Measurements from ENCODE around the gene EIF4B.

EIF4B gene

DNA sequence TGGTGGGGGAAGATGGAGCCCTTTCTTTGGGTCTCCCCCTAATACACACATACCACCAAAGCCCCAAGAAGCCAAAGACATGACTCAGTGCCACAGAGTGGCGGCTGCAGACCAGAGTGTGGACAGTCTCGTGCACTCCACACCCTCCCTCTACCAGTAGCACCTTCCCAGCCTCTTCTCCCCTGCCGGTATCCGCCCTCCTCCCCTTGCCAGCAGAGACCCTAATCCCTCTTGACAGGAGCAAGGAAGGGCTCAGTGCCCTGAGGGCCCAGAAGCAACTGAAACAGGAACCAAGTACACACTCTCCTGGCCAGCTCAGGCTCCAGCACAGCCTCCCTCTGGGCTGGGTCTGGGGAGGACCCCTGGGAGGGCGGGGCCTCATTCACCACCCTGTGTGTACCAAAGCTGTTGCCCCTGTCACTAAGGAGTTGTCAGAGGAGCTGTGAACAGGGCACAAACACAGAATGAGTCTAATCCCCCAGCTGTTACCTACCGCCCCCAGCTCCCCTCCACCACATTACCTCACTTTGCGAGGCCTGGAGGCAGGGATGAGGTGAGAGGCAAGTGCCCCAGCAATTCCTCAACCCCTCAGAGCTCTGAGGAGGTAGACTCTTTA, 64.7 kb downstream of the EIF4B start:
- no peak for DNase-seq (ENCODE audit: low read depth)

DNA sequence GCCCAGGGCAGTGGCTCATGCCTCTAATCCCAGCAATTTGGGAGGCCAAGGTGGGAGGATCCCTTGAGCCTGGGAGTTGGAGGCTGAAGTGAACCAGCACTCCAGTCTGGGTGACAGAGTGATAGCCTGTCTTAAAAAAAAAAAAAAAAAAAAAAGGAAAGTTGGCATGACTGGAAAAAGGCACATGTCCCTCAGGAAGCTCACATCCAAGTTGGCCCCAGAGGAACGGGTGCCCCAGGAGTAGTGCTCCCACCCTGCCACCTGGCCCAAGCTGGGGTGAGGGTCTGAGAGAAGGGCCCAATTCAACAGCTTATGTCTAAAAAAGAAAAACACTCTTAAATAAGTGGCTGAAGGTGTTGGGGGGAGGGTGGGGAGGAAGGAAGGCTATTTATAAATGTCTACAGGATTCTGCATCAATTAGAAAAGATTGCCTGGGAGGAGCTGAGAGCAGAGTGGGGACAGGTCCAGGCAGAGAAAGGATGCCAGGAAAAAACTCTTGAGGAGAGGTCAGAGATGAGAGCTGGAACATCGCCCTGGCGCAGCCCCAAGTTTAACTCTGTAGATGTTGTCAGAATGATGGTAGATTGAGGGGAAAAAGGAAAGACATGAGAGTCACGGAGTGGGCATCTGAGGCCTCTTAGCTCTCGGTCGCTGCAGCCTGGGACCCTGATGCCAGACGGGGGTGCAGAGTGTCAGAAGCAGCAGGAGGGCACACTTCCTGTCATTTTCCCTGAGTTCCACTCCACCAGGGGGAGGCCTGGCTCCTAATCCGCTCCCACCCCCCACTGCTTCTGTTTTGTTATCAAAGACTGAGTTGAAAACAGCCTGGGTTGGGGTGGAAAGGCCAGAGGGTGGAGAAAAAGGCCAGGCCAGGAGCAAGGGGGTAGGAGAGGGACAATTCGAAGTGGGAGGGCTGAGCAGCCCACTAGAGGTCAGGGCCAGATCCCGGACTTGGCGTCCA, 65.6 kb downstream of the EIF4B start:
- DNase-seq (ENCODE audit: low read depth), result no peak

DNA sequence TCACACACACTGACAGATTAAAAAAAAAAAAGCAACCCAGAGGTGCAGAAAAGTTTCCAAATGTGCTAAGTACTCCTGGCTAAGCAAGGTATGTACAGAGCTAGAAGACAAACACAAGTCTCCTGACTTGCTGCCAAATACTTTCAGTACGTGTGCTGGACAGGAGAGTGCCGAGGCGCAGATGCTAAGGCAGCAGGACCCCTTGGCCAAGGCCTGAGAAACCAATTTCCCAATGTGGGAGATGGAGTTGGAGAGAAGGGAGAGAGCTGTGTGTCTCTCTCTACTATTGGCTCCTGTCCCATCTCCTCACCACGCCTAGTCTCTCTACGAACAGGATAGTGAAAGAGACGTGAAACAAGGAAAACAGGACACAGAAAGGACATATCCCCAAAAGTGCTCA, 67.6 kb downstream of the EIF4B start:
- DNase-seq (ENCODE audit: low read depth), result no peak

DNA sequence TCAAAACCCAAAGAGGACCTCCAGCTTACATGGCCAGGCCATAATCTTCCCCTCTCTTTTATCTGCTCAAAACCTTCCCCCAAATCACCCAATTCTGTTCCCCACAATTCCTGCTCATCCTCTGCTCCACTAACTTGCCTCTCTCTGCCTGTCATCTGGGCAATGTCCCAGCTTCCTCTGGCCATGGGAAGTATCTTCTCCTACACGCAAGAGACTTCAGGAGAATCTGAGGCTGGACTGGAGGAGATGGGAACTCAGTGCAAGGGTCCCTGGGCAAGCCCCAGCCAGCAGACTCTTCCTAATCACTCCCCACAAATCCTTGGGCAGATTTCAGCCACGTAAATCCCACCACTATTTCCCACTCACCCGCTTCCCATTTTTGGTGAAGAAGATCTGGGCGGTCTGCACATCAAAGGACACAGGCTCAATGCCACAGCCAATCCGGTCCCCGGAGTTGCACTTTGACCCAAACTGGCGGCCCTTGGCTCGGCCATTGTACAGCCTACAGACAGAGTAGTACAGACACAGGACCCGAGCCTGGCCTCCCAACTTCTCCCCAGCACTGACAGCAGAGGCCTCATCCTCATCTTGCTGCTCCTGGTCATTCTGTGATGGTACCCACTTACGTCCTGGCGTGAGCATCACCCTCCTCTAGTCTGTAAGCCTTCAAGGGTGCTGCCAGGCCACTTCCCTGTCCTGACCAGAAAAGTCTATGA, 68.2 kb downstream of the EIF4B start:
- no peak for DNase-seq (ENCODE audit: low read depth)

DNA sequence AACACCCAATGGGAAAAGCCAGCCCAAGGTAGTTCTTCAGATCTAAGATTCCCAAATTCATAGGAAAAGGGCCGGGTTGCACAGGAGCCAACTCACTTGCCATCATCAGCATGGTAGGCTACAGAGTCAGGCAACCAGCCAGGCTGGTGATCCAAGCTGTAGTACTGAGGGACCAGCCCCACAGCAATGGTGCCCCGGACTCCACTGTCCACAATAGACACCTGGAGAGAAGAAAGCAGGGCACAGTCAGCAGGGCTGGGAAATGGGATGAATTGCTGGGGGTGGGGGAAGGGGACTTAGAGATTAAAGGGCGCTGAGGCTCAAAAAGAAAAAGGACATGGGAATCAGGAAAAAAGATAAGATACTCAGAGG, 68.7 kb downstream of the EIF4B start:
- DNase-seq (ENCODE audit: low read depth), result no peak

DNA sequence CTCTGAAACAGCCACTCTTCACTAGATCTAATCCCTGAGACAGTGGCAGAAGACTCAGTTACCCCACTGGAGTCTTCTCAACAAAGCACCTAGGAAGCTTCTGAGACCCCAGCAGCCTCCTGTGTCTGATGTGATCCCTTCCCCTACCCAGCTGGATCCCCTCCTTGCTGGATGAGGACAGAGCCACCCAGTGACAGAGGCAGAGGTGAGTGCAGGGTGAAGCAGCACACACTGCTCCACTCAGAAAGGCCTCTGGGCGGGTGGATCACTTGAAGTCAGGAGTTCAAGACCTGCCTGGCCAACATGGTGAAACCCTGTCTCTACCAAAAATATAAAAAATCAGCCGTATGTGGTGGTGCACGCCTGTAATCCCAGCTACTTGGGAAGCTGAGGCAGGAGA, 70.2 kb downstream of the EIF4B start:
- no peak for DNase-seq (ENCODE audit: low read depth)

DNA sequence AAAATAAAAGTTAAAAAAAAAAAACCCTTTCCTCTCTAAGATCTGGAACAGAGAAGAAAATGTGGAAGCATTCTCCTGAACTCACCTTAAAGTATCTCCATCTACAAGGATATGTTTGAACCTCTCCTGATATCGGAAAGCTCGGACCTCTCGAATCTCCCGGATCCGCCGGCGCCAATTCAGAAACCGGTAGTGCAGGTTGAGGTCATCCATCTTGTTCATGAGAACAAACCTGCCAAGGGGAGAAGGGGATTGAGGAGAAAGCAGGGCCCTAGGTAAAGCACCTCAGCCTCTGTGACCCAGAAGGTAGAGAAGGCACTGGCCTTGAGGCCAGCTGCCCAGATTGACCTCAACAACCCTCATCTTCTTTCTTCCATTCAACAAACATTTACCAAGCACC, 70.8 kb downstream of the EIF4B start:
- DNase-seq (ENCODE audit: low read depth), result no peak

DNA sequence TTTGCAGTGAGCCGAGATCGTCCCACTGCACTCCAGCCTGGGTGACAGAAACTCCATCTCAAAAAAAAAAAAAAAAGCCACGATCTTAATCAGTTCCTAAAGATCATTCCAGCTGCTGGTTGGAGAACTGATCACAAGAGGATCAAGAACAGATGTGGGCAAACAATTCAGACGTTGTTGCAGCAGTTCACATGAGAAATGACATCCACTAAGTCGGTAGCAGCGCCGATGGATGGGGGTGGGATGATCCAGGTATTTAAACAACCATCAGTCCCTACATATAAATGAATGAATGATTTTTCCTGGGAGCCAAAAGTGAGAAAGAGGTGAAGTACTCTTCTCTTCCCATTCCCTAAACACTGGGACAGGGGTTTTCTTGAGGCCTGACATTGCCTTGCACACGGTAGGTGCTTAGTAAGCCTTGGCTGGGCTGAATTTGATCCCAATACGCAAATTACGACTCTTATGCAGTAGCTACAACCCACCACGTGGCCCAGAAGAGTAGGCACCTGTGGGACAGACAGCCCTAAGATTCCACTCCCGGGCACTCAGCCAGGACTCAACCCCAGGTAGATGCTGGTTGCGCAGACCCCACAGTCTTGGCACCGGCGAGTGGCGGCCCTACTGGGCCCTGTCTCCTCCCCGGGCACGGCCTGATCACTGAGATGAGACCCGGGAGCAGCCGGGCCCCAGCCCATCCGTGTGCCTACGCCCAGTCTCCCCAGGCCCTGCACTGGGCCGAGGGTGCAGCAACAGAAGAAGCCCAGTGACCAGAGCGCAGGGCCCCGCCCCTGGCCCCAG, 72.4 kb downstream of the EIF4B start:
- no peak for DNase-seq (ENCODE audit: low read depth)

DNA sequence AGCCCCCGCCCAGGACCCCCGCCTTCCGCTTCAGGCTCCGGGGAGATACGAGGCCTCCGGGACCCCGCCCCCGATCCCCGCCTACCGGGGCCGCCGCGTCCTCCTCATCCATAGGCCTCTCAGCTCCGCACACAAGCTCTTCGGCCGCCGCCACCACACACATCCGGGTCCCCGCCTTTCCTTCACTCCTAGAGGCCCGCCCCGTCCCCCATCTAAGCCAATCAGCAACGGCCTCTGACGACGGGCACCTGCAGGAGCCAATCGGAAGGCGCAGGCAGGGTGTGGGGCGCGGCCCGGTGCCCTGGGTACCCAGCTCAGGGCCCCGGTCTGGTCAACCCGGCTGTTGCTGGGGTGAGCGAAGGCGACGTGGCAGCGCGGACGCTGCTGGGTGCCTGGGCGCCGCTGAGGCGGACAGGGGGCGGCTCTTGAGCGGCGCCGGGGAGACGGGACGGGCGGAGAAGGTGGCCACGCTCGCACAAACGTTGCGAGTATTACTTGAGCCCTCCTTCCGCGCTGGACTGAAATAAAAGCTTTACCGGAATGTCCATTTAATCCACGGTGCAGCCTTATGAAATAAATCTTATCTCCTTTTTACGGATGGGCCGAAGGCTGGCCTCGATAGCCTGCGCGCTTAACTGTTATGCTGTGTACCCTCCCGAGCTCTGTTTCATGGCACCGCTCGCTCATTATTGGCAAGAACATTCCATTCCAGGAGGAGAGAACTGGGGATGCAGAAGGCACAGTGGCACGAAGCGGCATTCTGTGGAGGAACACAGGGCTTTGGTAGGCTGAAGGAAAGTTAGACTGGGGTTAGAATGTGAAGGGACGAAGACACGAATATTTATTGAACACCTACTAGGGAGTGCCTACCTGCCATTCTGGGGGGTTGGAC, 73.2 kb downstream of the EIF4B start, which contains the start of gene SPRYD3:
Gene SPRYD3, minus strand, starts transcription at position 165 of the 892 bp plus-strand sequence. Its CDS starts 57 bp downstream, at position 108.
- peak; percentile 92 for DNase-seq (ENCODE audit: low read depth)

DNA sequence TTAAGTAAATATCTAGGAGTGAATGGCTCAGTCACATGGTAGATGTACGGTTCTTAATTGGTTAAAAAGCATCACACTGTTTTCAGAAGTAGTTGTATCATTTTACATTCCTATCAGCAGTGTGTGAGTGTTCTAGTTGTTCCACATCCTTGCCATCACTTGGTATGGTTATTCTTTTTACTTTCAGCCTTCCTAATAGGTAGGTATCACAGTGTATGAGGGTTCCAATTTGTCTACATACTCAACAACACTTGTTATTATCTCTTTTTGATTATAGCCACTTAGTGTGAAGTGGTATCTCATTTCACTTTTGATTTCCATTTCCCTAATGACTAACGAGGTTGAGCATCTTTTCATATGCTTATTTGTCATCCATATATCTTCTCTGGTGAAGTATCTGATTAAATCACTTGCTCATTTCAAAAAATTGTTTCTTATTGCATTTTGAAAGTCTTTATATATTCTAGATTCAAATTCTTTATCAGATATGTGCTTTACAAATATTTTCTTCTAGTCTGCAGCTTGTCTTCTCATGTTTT, 76.5 kb downstream of the EIF4B start:
- no peak for DNase-seq (ENCODE audit: low read depth)

DNA sequence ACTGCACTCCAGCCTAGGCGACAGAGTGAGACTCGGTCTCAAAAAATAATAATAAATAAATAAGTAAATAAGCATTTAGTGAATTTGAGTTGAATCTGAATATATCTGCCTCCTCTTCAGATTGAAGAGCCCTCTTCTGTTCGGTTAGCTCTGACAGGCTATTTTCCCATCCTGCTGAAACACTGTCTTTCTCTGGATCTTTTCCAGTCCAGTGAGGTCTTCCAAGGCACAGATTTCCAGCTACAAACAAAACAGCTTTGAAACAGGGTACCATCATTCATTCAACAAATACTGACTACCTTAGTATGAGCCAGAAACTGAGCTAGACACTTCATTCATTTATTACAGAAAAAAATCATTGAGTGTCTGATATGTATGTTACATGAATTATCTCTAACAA, 80.1 kb downstream of the EIF4B start:
- DNase-seq (ENCODE audit: low read depth), result no peak

DNA sequence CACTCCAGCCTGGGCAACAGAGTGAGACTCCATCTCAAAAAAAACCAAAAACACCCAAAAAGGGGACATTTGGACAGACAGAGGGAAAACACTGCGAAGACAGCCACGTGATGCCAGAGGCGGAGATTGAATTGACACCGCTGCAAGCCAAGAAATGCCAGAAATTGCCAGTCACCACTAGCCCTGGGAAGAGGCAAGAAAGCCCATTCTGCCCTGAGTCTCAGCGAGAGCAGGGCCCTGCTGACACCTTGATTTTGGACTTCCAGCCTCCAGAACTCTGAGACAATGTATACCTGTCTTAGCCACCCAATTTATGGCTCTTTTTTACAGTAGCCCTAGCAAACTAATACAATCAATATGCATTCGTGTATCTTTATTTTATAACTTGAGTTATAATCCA, 83.8 kb downstream of the EIF4B start:
- no peak for DNase-seq (ENCODE audit: low read depth)

DNA sequence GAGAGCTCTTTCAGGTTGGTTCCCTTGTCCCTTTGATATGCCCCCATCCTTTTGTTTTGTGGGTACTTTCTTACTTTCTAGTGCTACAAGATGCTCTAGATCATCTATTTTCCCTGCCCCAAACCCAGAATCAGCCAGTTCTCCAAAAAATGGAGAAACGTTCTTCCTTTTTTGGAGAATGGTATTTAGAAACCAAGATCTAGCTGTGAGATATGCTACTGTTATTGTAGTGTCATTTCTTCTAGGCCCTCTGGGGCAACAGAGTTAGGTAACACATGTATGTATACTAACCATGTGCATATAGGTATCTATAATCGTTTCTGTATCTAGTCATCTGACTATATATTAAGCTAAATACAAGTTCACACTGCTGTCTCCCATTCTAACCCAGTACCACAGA, 84.3 kb downstream of the EIF4B start:
- DNase-seq (ENCODE audit: low read depth), result no peak

DNA sequence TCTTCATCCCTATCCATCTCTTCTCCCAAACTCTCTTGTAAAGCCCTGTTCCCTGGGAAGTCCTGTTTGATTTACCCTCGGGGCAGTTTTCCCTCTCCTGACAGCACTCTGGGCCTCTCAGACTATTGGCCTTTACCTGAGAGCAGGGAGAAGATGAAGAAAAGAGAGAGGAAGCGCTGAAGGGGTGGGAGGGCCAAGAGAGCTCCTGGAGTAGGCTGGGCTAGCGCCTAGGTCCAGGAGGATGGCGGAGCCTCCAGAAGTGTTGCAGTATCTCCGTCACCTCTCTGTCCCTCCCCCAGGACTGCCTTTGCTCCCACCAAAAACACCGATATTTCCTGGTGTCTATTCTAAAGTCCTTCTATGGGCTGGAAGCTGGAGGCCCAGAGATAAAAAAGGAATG, 85.5 kb downstream of the EIF4B start:
- DNase-seq (ENCODE audit: low read depth), result no peak

Measured in stimulated activated CD8-positive, alpha-beta memory T cell treated with anti-CD3 and anti-CD28 coated beads, Interleukin-15, amount 100 ng/mL, for 24 hours (primary cell).